ENCODE measurements around the gene TRMT112. TPM values are rescaled to one million over a fixed set of nuclear protein-coding genes. Genes with fewer than 3 reads are reported as not detected.
A peak's percentile ranks its signal among the peaks of the same experiment; 100 is the strongest.

Gene TRMT112
- total and polyA plus RNA-seq, 2 of the 4 experiments (the other 2 are of a cell fraction): 173 to 202 TPM

GRCh38 chr11:64318766-64319761 is 1.7 kb upstream of the TRMT112 start:
- no TSS peak for BruUV-seq (replicated peaks)

More at GRCh38 chr11:64318766-64319761, 1.7 kb upstream of the TRMT112 start:
- ChIA-PET POLR2A (ENCODE audit: unreplicated experiment) (interaction anchor here (0.6 kb wide), 1 partner anchor 37 kb away, joined by 4 read pairs; no protein-coding TSS in a partner anchor), CTCF (interaction anchor here (1.4 to 2.3 kb wide), 3 partner anchors 23 to 48 kb away, joined by 4 to 27 read pairs (median 6); no protein-coding TSS in a partner anchor)
- Histone ChIP-seq H3K14ac (replicated peaks; ENCODE audit: low read depth, low read length) (peak overlapping the region; percentile 94), H3K23ac (ENCODE audit: low read depth, low read length) (peak overlapping the region; percentile 92), H3K9me1 (ENCODE audit: insufficient read depth, low read length) (peaks cover 14% of the 10 kb centered on the region), H4K5ac (ENCODE audit: low read depth, low read length) (peak overlapping the region; percentile 69), H4K20me1 (ENCODE audit: insufficient read depth, low read length) (no peaks in the 10 kb centered on the region; the same call in 1 of the 2 replicates), H2BK15ac (ENCODE audit: low read depth, low read length) (peak overlapping the region; percentile 76; the same call in 1 of the 3 replicates), H3K36me3 (ENCODE audit: control insufficient read depth, insufficient read depth, low read length) (peaks cover 34% of the 10 kb centered on the region), H3K4ac (ENCODE audit: low read depth, low read length) (peak overlapping the region; percentile 98), H2BK120ac (ENCODE audit: low read depth, low read length) (peak overlapping the region; percentile 49), H3K9ac (ENCODE audit: low read depth, low read length) (peak overlapping the region; percentile 91), H2AK9ac (replicated peaks; ENCODE audit: low read depth, low read length, poor library complexity) (peak overlapping the region; percentile 98), H3K4me3 (ENCODE audit: insufficient read depth, low read depth, low read length) (peak overlapping the region; percentile 67), H3K18ac (ENCODE audit: low read depth, low read length) (peak overlapping the region; percentile 42; the same call in 1 of the 2 replicates), H2BK20ac (ENCODE audit: low read depth, low read length) (peak overlapping the region; percentile 69; the same call in 1 of the 2 replicates), H4K91ac (ENCODE audit: insufficient read depth, low read depth, low read length) (peak overlapping the region; percentile 92), H3K56ac (ENCODE audit: extremely low read depth, insufficient read depth, low read length) (0 out of 2 replicates have a peak overlapping the region, but pooled peaks have one; percentile 44), H3K4me1 (ENCODE audit: control insufficient read depth, insufficient read depth, low read length) (peaks cover 6% of the 10 kb centered on the region), H4K8ac (ENCODE audit: low read depth in 2 of 2, low read length in 2 of 2) (peak overlapping the region; percentile 89 to 90), H3K4me2 (ENCODE audit: low read depth, low read length) (peak overlapping the region; percentile 75), H3K27ac (ENCODE audit: insufficient read depth, low read length) (peak overlapping the region; percentile 79), H2BK5ac (ENCODE audit: low read depth, low read length, poor library complexity, severe bottlenecking) (no peak overlapping the region), H2AFZ (replicated peaks; ENCODE audit: low read length, poor library complexity) (peak overlapping the region; percentile 85), H3K9me3 (ENCODE audit: control insufficient read depth, insufficient read depth, low read length) (no peaks in the 10 kb centered on the region), H2AK5ac (ENCODE audit: low read depth, low read length) (peak overlapping the region; percentile 96), H3K27me3 (ENCODE audit: control insufficient read depth, insufficient read depth, low read length) (no peaks in the 10 kb centered on the region), H3K79me1 (ENCODE audit: low read depth in 1 of 2, low read length in 2 of 2) (peaks cover 7 to 31% of the 10 kb centered on the region in 2 experiments)
- DNase-seq (no peak), ATAC-seq (ENCODE audit: low read depth) (no peak)
- intact Hi-C loops (cut with micrococcal nuclease) (loop anchor here (1.0 kb wide), 1 partner anchor 36 kb away; no protein-coding TSS in a partner anchor), in situ Hi-C loops (cut with MboI; ENCODE audit: low sequenced_read_pairs) (no loop called here), dilution Hi-C loops (cut with HindIII; ENCODE audit: low sequenced_read_pairs, unreplicated experiment) (no loop called here)
- 29% methylated on average over 7 of the region's 19 CpGs; no CpG with 5 or more reads in 1 of the 2 experiments for WGBS, 2 experiments (ENCODE audit: extremely low coverage in 2 of 2, insufficient read length in 1 of 2)
- TF ChIP-seq CEBPB (IDR thresholded peaks at IDR 0.05; ENCODE audit: low read depth, low read length): peak; percentile 72
- no peak for TF ChIP-seq USF2 (IDR thresholded peaks at IDR 0.05; ENCODE audit: low read depth, low read length)

All from IMR-90 (cell line).